Astrocyte (in vitro differentiated cells and primary cell): ENCODE data around the gene ARID5A.

Experiments
- CTCF ChIP-seq: IDR thresholded peaks from 2 replicates; pipeline ENCODE4 v1.5.1; 2011; ENCODE audit warnings: low read depth, mild to moderate bottlenecking, inconsistent platforms, low read length, moderate library complexity; ENCODE audit not compliant: insufficient read depth
- EZH2 ChIP-seq: IDR thresholded peaks from 2 replicates; pipeline ENCODE4 v1.6.1; 2012; ENCODE audit warnings: mild to moderate bottlenecking, low read length, inconsistent platforms; ENCODE audit not compliant: insufficient read depth

DNA sequence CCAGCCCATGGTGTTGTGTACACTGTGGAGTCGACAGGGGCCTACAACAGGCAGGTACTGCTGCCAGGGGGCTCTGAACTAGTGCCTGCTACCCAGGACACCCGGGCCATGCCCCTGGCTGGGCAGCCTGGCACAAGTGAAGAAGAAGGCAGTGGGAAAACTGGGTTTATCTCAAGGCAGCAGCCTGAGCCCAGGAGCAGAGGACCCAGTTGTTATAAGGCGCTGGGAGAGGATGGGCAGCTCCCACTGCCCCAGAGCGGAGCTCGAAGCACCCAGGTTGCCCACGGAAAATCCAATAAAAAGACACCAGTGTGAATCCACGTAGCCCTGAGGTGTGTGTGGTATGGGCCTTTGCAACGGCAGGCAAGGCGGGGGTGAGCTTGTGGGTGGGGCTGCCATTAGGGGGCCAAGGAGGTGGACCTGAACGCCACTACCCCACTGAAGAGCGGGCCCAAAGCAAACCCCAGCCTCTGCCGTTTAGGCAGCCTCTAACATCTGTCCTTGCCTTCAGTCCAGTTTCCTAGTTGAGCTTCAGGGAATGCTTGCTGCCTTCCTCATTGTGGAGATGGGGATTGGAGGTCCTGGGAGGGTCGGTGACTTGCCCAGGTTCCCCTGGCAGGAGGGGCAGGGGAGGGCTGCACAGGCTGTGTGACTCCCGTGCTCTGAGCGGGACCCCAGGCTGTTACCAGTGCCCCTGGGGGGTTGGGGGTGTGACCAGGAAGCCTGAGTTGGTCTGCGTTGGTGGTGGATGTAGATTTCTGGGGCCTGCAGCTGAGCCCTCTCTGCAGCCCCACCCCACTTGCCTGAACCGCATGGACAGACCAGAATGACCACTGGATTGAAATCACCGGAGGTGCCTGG, 16.0 kb downstream of the ARID5A start:
- TF ChIP-seq EZH2 (no peak), CTCF (no peak)
